Measurements from ENCODE around the gene TMEM270. TPM values are rescaled to one million over a fixed set of nuclear protein-coding genes. Genes with fewer than 3 reads are reported as not detected.

Gene TMEM270
- total and polyA plus RNA-seq, 2 of the 8 experiments (the other 6 are each of a cell fraction or from before 2014, with no cell fraction given), result 0.26 TPM; not detected in 1

GRCh38 chr7:73885975-73886798 lies 25.2 kb downstream of the TMEM270 start (continued):
- no peak for TF ChIP-seq CTCF (IDR thresholded peaks at IDR 0.05; ENCODE audit: control extremely low read depth in 1 of 3, insufficient read depth in 1 of 3, low read depth in 1 of 3, low read length in 3 of 3)
- TF ChIP-seq MAFK (IDR thresholded peaks at IDR 0.05; ENCODE audit: low read depth, low read length), result no peak
- no peak for TF ChIP-seq TEAD4 (IDR thresholded peaks at IDR 0.05; ENCODE audit: low read depth, low read length)
- no peak for TF ChIP-seq SP2 (IDR thresholded peaks at IDR 0.05; ENCODE audit: low read length)
- TF ChIP-seq SP4 (IDR thresholded peaks at IDR 0.05; ENCODE audit: low read length), result no peak
- TF ChIP-seq ASH2L (IDR thresholded peaks at IDR 0.05; ENCODE audit: low read length), result no peak
